Measurements from ENCODE around the gene CACNA2D1.

The CACNA2D1 gene

DNA sequence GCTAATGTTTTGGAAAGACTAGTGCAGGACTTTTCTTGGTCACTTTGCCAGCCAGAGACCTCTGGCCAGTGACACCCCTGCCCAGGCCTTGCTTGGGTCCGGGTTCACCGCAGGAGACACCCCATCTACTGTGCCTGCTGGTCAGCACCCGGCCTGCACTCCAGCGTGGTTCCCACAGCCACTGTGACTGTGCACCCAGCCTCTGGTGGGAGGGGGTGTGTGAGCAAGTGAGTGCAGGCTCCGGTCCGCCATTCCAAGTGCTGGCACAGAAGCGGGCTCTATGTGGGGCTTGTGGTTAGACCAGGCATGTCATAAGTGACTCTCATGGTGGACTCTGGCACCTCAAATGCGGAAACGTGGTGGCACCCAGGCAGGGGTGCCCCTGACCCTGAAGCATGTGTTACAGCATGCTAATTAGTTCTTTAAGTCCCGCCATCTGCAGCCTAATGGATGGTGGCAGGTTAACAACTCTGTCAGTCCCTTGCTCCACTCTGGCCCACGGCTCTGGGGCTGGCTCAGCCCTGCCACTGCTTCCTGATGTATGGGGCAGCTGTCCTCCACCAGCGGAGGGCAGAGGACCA lies 361.8 kb downstream of the CACNA2D1 start:
- no peak for DNase-seq

DNA sequence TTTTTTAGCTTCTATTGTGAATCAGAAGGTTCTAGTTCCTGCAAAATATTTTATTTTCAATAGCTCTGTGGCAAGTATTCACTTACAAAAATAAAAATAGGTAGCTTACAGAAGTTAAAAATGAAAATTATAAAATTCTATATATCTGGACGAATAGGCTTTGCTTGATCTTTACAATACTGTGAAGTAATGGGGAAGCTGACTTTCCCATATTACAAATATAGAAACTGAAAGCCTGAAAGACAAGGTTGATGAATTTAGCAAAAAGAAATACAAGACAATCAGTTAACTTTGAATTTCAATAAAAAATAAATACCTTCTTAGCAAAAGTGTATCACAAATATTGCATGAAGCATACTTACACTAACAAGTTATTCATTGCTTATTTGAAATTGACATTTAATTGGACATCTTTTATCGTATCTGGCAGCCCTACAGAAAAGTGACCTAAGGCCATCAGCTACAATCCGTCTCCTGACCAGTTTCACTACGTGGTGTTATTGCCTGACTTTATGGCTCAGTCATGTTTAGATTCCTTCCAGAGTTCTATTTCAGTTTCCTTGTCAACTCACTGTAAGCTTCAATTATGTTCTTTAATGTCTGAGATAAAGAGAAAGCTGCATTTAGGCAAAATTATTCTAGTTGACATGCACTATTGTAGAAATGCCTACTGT lies 363.2 kb downstream of the CACNA2D1 start:
- peak; percentile 33 for DNase-seq

DNA sequence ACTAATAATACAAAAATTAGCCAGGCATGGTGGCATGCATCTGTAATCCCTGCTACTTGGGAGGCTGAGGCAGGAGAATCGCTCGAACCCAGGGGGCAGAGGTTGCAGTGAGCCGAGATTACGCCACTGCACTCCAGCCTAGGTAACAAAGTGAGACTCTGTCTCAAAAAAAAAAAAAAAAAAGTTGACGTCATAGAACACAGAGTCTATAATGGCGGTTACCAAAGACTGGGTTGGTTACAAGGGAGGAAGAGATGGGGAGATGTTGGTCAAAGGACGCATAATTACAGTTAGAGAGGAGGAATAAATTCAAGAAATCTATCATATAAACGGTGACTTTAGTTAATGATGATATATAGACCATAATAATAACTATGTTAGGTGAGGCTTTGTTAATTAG lies 364.1 kb downstream of the CACNA2D1 start:
- no peak for DNase-seq

DNA sequence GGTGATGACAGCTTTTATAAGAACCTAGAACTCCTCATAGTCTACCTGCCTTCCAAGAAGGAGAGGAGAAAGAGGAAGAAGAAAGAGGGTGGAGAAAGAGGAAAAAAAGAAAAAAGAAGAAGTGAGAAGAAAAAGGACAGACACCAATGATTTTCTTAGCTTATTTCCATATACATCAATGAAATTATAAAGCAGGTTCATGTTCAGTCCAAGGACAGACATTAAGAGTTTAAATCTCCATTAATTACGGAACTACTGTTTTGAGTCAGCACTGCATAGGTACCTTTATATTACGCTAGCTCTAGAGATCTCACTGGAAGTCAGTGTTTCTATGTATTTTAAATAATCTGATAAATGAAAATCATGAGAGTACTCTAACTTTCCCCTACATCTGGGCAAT lies 364.8 kb downstream of the CACNA2D1 start:
- no peak for DNase-seq

DNA sequence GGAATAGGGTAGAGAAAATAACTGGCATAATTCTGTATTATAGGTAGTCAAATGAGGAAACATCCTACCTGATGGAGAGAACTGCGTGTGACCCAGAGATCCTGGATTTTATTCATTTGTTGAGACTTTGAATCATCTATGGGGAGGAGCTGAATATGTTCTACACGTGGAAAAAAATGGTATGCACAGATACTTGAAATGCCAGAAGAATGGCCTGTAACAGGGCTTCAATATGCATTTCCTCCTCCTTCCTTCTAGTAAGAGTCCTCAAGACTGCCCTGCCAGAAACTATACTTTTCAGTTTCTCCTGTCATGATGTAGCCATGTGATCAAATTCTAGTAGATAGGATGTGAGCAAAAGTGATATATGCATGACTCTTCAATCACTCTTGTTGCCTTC lies 372.1 kb downstream of the CACNA2D1 start:
- DNase-seq = no peak

DNA sequence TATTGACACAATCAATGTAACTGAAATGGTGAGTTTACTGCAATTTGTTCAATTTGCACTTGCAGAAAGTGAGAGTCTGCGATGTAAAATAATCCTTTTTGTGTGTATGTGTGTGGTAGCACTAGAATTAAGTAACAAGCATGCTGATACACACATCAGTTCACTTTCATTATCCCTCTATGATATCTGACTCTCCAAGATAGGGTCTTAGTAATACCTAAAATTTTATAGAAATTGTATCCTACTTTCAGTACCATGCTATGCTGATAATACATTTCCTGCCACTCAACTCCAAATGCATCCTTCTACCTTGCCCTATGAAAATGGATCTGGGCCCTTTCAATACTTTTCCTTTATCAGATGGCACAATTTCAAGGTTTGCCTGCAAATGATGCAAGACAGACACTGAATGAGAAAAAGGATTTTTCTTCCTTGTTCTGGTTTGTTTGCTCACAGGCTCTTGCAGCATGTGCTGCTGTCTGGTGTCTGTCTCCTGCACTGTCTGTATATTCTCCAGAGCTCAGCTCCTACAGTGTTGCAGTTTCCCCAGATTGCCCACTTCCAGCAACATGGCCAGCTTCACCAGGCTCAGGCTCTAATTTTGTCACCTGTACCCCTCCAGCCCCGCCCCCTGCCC lies 375.8 kb downstream of the CACNA2D1 start:
- DNase-seq = no peak

DNA sequence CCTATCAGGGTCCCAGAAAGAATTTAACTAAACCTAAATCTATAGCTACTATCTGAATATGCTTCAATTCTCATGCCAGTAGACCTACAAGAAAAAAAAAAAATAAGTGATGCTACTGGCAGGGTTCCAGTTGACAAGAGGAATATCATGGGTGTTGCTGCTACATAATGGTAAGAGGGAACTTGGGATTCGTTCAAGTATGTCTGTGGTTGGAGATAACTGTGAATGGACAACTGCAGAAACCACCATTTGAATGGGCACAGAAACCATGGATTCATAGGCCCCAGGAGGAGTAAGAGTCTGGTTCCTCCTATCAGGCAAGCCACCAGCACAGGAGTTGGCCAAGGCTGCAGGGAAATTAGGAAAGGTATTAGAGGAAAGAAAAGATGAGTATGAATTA lies 386.1 kb downstream of the CACNA2D1 start:
- no peak for DNase-seq

DNA sequence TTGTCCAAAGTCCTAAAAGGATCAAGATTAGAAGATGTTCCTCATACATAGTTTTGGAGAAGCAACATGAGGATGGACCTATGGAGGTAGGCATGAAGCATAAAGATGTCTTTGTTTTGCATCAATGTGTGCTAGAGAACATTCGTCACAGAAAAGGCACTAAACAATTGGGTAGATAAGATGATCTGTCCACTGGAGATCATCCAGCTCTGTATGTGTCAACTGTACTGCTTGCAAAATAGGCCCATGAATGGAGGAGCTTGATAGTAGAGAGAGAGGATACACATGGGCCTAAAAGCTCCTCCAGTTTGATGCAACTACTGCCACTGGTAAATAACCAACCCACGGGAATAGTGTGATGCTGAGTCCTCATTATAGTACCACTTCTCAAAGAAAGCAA lies 387.3 kb downstream of the CACNA2D1 start:
- DNase-seq = no peak

DNA sequence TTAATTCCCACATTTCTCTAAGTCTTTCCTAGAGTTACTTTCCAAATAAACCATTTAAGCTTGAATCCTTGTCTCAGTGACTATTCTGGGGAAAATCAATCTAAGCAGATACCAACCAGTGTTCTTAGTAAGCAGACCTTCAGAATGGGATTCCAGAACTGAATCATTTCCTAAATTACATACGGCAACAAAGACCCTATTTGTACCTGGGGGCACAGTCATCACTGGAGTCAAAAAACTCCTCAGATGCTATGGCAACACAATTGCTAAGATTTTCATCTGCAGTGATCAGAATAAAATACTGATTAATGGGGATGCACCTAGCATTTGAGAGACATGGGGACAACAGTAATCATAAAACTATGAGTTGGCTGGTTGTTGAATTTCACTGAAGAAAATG lies 389.0 kb downstream of the CACNA2D1 start:
- no peak for DNase-seq

DNA sequence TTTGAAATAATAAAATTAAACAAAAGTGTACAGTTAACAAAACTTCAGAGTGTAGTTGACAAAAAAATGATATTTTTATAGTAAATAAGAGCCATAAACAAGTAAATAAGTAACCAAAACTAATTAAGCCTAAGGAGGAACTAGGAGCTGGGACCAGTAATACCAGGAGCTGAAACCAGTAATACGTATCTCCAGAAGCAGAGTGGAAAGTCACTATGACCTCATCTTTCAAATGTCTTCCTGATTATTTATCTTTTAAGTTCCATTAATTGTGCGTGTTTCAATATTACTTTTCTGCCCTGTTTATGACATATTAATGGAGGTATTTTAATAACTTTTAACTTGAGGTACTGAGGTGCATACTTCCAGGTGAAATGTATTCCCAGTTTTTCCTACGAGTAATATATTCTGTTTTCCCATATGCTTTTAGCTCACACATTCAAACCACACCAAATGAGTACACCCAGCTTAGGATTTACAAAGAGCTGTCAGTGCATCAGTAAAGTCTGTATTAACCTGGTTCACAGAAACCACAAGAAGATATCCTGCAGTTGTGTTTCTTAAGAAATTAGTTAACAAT lies 390.0 kb downstream of the CACNA2D1 start:
- no peak for DNase-seq

DNA sequence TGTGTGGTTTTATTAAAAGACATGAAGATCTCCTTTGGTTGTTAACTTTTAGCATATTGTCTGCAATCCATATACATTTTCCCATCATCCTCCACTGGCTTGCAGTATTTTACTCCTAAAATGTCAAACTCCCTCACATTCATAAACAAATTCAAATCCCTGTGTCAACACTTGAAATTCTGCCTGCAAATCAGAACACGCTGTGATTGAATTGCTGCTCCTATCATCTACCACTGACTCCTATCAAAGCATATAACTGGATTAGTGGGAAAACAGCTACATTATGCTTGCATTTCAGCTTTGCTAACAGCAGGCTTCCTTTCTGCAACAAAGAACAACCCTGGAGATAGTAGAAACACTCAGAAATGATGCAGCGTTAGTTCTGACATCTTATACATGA lies 392.0 kb downstream of the CACNA2D1 start:
- DNase-seq = no peak

DNA sequence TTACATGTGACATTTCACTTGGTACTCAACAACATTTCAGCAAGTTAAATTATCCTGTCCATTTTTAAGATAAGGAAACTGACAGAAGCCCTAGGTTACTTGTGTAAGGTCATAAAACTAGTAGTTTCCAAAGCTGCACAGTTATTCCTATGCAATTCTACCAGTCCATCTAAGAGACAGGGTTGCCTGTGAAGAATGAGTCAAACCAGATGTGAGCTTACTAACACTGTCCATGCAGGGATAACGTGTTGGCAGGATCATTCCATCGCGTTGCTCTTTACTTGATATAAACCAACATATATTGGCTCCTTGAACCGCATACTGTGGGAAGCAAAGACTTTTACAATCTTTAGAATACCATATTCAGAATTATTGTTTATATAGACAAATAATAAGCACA lies 392.8 kb downstream of the CACNA2D1 start:
- DNase-seq = no peak

DNA sequence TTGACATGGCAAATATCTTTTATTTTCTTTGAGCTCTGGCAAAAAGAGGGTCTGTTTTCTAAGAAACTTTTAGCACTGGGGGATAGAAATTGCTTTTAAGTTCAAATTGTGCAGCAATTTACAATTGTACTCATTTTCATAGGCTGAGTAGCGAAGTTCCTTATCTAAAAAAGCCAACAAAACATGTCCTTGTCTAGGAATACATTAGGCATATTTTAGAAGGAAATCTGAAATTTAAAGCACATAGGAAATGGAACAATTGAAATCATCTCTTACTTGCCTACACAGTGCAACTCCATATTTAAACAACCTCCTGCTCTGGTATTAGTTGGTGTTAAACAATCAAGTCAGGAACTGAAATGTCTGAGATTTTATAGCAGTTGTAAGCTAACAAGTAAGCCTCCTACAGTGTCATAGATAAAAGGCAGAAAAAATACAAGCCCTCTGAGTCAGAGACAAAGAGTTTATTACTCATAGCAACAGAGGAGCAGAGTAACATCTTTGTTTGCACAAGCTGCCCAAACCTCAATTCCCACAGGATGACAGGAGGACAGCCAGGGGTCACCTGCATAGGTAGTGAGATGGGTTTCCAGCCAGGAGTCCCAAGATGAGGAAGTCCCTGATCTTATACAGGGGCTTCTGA lies 393.6 kb downstream of the CACNA2D1 start:
- DNase-seq = no peak

DNA sequence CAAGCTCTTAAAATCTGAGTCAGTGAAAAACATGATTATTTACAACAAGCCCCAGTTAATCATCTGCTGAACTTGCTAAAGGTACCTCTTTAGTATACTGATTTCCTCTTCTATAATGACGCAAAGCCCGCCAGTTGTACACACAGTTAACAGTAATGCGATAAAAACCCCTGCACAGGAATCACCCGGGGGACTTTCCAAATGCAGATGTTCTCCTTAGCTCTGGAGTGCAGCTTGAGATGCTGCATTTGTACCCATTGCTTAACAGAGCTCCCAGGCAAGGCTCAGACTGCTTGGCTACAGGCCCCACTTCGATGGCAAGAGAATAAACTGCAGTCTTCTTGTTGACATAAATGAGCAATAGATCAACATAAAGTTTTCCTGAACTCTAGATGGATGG lies 394.1 kb downstream of the CACNA2D1 start:
- DNase-seq = no peak

DNA sequence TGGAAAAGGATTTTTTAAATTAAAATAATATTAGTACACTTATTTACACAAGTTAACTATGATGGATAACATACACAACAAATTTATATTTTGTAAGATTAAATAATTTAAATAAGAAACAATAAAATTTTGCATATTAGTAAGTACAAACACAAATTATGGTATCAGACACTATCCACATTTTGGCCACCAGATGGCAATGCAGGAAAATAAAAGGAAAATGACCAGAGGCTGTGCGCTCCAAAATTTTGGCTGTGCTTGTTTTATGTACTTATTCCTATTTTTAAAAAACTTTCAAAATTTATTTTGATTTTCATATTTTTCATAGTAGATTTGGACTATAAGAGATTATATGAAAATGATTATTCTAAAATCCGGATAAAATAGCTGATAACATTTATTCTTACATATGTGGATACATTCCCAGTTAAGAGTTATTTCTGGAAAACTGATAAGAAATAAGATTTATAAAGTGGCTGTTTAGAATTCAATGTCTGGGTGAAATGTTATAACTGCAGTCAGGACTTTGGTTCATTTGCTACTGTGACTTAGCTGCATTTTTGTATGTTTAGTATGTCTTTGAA lies 399.0 kb downstream of the CACNA2D1 start:
- peak; percentile 39 for DNase-seq

DNA sequence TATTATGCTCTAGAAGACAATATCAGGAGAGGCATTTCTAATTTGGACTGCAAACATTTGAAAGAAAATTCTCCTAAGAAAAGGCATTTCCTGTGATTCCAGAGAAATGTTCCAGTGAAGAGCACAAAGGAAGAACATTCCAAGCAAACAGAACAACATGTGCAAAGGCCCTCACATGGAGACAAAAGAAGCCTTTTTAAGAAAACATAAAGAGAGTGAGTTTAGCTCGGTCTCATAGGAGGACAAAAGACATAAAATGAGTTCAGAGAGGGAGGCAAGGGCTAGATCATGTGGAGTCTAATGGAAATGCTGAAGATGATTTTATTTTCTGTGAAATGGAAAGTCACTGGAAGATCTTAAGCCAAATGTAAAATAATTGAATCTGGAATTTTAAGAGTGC lies 404.0 kb downstream of the CACNA2D1 start:
- DNase-seq = no peak

DNA sequence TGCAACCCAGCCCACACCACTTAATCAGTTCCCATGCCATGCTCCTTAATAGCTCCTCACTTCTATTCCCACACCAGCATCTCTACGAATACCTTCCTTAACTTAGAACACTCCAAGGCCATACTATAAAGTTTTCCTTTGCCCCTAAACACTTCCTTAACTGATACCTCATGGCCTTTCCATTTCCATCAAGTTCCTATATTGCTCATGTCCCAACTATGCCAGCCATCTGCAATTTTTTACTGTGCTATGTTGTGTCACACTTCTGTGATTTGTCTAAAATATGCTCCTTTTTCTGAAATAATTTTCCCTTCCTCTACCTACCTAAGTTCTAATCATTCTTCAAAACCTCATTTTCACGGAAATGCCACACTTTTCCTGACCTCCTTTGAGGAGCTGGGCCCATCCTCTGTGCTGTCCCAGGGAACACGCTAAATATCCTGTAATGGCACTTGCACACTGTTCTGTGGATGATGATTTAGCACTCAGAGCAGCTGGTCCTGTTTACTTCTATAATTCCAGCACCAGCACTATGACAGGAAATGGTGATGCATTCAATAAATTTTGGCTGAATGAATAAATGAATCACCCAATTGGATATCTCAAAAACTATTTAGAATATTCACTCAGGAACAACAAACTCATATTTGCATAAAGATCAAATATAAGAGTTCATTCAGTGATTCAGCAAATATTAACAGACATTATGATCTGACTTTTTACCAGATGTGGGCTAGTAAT lies 407.3 kb downstream of the CACNA2D1 start:
- DNase-seq = no peak

DNA sequence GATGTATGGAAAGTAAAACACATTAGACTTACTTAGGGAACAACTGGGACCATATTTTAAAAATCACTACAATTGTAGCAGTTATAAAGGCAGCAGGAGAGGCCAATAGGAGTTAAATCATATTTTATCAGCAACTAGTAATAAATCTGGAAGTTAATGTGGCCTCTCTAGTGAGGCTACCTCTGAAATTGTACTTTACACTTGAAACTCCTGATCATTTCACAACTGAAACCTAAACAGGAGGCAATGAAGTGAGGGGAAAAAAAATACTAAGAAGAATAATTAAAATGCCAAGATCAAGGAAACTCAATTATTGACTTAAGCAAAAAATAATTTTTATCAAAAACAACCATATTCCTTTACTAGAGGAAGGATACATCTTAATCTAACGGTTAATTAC lies 408.1 kb downstream of the CACNA2D1 start:
- no peak for DNase-seq

DNA sequence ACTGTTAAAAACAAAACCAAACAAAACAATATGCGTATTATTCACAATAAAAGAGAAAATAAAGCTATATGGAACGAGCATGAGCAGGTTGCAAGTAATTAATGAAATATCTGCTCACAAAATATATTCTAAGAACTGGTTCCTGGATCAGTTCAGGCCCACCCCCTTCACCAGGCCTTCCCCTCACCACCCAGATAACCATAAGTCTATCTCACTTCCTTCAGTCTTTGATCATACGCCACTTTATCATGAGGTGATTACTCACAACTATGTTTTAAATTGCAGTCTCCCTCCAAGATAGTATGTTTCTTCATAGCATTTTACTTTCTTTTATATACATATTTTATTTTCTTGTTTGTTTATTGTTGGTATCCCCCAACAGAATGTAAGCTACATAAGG lies 410.7 kb downstream of the CACNA2D1 start:
- DNase-seq = no peak

DNA sequence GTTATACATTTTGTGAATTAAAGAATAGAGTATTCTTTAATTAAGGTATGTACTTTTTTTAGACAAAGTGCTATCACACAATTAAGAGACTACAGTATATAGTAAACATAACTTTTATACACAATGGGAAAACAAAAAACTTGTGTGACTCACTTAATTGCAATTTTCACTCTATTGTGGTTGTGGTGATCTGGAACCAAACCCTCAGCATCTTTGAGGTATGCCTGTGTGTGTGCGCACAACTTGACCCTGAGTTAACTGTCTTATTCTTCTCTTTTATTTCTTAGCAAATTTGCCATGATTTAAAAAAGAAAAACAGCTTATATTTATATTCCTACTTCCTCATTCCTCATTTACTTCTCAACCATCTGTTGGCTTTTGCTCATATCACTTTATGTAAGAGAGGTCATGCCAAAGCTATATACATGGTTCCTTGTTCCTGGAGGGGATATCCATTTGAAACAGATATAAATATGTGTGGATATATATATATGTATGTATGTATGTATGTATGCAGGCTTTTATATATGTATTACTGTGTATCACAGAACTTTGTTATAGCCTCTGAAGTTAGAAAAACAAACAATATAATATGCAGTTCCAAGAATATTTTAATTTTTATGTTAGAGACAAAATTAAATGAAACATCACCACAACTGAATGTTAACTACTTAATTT lies 414.2 kb downstream of the CACNA2D1 start:
- no peak for DNase-seq

DNA sequence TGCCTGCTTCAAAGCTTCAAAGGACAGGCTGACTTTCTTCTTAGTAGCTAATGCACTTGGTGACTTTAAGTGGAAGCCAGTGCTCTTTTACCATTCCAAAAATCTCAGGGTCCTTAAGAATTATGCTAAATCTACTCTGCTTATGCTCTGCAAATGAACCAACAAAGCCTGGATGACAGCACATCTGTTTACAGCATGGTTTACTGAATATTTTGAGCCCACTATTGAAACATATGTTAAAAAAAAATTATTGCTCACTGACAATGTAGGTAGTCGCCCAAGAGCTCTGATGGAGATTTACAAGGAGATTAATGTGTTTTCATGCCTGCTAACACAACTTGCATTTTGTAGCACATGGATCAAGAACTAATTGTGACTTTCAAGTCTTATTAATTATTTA lies 415.5 kb downstream of the CACNA2D1 start:
- no peak for DNase-seq

DNA sequence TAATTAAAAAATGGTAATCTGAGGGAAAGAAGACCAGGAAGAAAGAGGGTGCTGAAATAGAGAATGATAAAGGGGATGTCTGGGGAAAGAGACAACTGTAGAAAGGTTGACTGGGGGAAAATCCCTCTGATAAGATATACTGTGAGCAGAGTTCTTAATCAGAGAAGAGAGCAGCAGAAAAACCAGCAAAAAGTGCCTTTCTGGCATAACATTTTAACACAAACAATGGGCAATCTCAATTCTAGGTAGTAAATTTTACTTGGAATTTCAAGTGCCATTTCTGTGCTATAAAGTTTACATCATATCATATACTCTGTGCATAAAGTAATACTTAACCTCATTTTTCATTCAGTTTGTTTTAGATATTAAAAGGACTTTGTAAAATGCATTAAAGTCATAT lies 421.9 kb downstream of the CACNA2D1 start:
- no peak for DNase-seq
